ENCODE results near the gene NXF1. TPM values are rescaled to one million over a fixed set of nuclear protein-coding genes. Genes with fewer than 3 reads are reported as not detected.
"Not testable (repeated sequence)": the region's sequence is repeated elsewhere in the genome, so short reads cannot be mapped to it uniquely, and the experiment has no call there.

The NXF1 gene
- total and polyA plus RNA-seq, 2 donors (not counting 1 experiment from before 2014, with no cell fraction given): 17.2 to 27.8 TPM

- Histone ChIP-seq H3K4me2 (ENCODE audit: extremely low read depth, insufficient read depth, low read length) (peak overlapping the region; percentile 79), H2AFZ (ENCODE audit: low read length) (no peak overlapping the region), H4K20me1 (ENCODE audit: control insufficient read depth, extremely low read depth, insufficient read depth, low read length) (no peaks in the 10 kb centered on the region), H3K9me3 (ENCODE audit: control insufficient read depth, insufficient read depth, low read depth, low read length) (no peaks in the 10 kb centered on the region), H3K9ac (ENCODE audit: insufficient read depth, low read length) (peak overlapping the region; percentile 99), H3K4me1 (ENCODE audit: control insufficient read depth, extremely low read depth, insufficient read depth, low read length) (peaks cover 6% of the 10 kb centered on the region), H3K79me2 (ENCODE audit: control insufficient read depth, insufficient read depth, low read length) (peaks cover 43% of the 10 kb centered on the region), H3K27me3 (ENCODE audit: control insufficient read depth, insufficient read depth, low read length) (no peaks in the 10 kb centered on the region), H3K4me3 (replicated peaks in 1 of 4; ENCODE audit: control extremely low read depth in 1 of 4, insufficient read depth in 1 of 4, low read depth in 3 of 4, low read length in 4 of 4) (peak overlapping the region; percentile 79 to 98 (median 92)), H3K36me3 (ENCODE audit: control insufficient read depth, insufficient read depth, low read length) (peaks cover 18% of the 10 kb centered on the region), H3K27ac (ENCODE audit: insufficient read depth, low read length) (peak overlapping the region; percentile 99)
- TF ChIP-seq, protein P1, sequence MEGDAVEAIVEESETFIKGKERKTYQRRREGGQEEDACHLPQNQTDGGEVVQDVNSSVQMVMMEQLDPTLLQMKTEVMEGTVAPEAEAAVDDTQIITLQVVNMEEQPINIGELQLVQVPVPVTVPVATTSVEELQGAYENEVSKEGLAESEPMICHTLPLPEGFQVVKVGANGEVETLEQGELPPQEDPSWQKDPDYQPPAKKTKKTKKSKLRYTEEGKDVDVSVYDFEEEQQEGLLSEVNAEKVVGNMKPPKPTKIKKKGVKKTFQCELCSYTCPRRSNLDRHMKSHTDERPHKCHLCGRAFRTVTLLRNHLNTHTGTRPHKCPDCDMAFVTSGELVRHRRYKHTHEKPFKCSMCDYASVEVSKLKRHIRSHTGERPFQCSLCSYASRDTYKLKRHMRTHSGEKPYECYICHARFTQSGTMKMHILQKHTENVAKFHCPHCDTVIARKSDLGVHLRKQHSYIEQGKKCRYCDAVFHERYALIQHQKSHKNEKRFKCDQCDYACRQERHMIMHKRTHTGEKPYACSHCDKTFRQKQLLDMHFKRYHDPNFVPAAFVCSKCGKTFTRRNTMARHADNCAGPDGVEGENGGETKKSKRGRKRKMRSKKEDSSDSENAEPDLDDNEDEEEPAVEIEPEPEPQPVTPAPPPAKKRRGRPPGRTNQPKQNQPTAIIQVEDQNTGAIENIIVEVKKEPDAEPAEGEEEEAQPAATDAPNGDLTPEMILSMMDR (conservative IDR thresholded peaks at IDR 0.05 in 1 of 2, IDR thresholded peaks at IDR 0.05 in 1 of 2; ENCODE audit: low read depth in 1 of 2, low read length in 2 of 2): no peak
- TF ChIP-seq EZH2 (IDR thresholded peaks at IDR 0.05; ENCODE audit: low read length, missing control alignments): no peak
- no peak for DNase-seq (ENCODE audit: low read depth in 2 of 2)
Measured at GRCh38 chr11:62830904-62831519, 25.8 kb upstream of the NXF1 start.

DNA sequence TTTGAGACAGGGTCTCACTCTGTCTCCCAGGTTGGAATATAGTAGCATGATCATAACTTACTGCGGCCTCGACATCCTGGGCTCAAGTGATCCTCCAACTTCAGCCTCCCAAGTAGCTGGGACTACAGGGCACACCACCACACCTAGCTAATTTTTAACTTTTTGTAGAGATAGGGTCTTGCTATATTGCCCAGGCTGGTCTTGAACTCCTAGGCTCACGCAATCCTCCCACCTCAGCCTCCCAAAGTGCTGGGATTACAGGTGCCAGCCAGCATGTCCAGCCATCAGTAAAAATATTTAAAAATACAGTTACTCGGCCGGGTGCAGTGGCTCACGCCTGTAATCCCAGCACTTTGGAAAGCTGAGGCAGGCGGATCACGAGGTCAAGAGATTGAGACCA is 22.9 kb upstream of the NXF1 start:
- Histone ChIP-seq H3K79me2 (ENCODE audit: control insufficient read depth, insufficient read depth, low read length) (peaks cover 39% of the 10 kb centered on the region), H3K36me3 (ENCODE audit: control insufficient read depth, insufficient read depth, low read length) (peaks cover 18% of the 10 kb centered on the region)
- not testable (repeated sequence) for H2AFZ ChIP-seq (ENCODE audit: low read length); H3K9me3 ChIP-seq (ENCODE audit: control insufficient read depth, insufficient read depth, low read depth, low read length); DNase-seq (ENCODE audit: low read depth in 2 of 2); H4K20me1 ChIP-seq (ENCODE audit: control insufficient read depth, extremely low read depth, insufficient read depth, low read length); H3K27ac ChIP-seq (ENCODE audit: insufficient read depth, low read length); H3K9ac ChIP-seq (ENCODE audit: insufficient read depth, low read length); H3K27me3 ChIP-seq (ENCODE audit: control insufficient read depth, insufficient read depth, low read length); H3K4me2 ChIP-seq (ENCODE audit: extremely low read depth, insufficient read depth, low read length); H3K4me1 ChIP-seq (ENCODE audit: control insufficient read depth, extremely low read depth, insufficient read depth, low read length); H3K4me3 ChIP-seq (replicated peaks in 1 of 4; ENCODE audit: control extremely low read depth in 1 of 4, insufficient read depth in 1 of 4, low read depth in 3 of 4, low read length in 4 of 4)

GRCh38 chr11:62823677-62824076 is 18.4 kb upstream of the NXF1 start:
- Histone ChIP-seq H2AFZ (ENCODE audit: low read length) (no peak overlapping the region), H3K36me3 (ENCODE audit: control insufficient read depth, insufficient read depth, low read length) (peaks cover 28% of the 10 kb centered on the region), H3K4me2 (ENCODE audit: extremely low read depth, insufficient read depth, low read length) (no peak overlapping the region), H3K9me3 (ENCODE audit: control insufficient read depth, insufficient read depth, low read depth, low read length) (no peaks in the 10 kb centered on the region), H3K27me3 (ENCODE audit: control insufficient read depth, insufficient read depth, low read length) (no peaks in the 10 kb centered on the region), H3K79me2 (ENCODE audit: control insufficient read depth, insufficient read depth, low read length) (peaks cover 13% of the 10 kb centered on the region), H3K4me3 (replicated peaks in 1 of 4; ENCODE audit: control extremely low read depth in 1 of 4, insufficient read depth in 1 of 4, low read depth in 3 of 4, low read length in 4 of 4) (no peak overlapping the region), H3K27ac (ENCODE audit: insufficient read depth, low read length) (no peak overlapping the region), H3K9ac (ENCODE audit: insufficient read depth, low read length) (no peak overlapping the region), H3K4me1 (ENCODE audit: control insufficient read depth, extremely low read depth, insufficient read depth, low read length) (no peaks in the 10 kb centered on the region), H4K20me1 (ENCODE audit: control insufficient read depth, extremely low read depth, insufficient read depth, low read length) (no peaks in the 10 kb centered on the region)
- no peak for DNase-seq (ENCODE audit: low read depth in 2 of 2)
- TF ChIP-seq, protein P1 (conservative IDR thresholded peaks at IDR 0.05 in 1 of 2, IDR thresholded peaks at IDR 0.05 in 1 of 2; ENCODE audit: low read depth in 1 of 2, low read length in 2 of 2): no peak
- TF ChIP-seq EZH2 (IDR thresholded peaks at IDR 0.05; ENCODE audit: low read length, missing control alignments): no peak
